Breast epithelium (tissue), 3 donors: ENCODE results near the gene ABCA13.

Experiments used
- CTCF ChIP-seq, 3 donors: fragments of 450-650 bp; IDR thresholded peaks; one replicate each; pipeline ENCODE4 v1.5.1; 2016 to 2017; ENCODE audit warnings: antibody characterized with exemption in 3 of 3, mild to moderate bottlenecking in 3 of 3, moderate library complexity in 3 of 3
- POLR2AphosphoS5 ChIP-seq, 3 donors: sonication (generic); formaldehyde crosslinking; IDR thresholded peaks; one replicate each; pipeline ENCODE4 v1.6.1; 2017; ENCODE audit warnings: antibody characterized with exemption in 3 of 3

GRCh38 chr7:48360574-48360973 lies 189.3 kb downstream of the ABCA13 start:
- no peak for TF ChIP-seq CTCF (IDR thresholded peaks at IDR 0.05)
- no peak for TF ChIP-seq POLR2AphosphoS5 (IDR thresholded peaks at IDR 0.05)
